ENCODE measurements around the gene PDS5A. TPM values are rescaled to one million over a fixed set of nuclear protein-coding genes. Genes with fewer than 3 reads are reported as not detected.

Gene PDS5A
- total RNA-seq, 1 experiment from 2014 or later = 96.6 TPM

DNA sequence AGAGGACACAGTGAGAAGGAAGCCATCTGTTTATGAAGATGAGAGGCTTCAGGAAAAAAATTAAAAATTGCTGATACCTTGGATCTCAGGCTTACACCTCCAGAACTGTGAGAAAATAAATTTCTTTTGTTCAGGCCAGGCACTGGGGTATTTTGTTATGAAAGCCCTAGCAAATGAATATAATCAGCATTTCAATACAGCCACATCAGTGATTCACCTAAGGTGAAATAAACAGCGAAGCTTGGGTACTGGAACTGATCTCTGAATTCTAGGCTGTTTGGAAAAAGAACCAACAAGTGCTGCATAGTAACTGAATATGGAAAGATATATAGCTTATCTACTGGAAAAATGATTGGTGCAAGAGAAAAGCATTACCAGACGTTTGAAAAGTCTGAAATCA lies 88.5 kb downstream of the PDS5A start:
- H3K4me1 ChIP-seq (ENCODE audit: low read length) = no peaks in the 10 kb centered on the region
- peaks cover 30% of the 10 kb centered on the region for H3K36me3 ChIP-seq (ENCODE audit: insufficient read depth, low read length)
- no peak overlapping the region for H2AFZ ChIP-seq (ENCODE audit: low read length)
- no peak overlapping the region for H3K27ac ChIP-seq (ENCODE audit: low read length)
- no peaks in the 10 kb centered on the region for H4K20me1 ChIP-seq (ENCODE audit: insufficient read depth, low read depth, low read length)
- H3K9ac ChIP-seq (ENCODE audit: low read length) = no peak overlapping the region
- H3K9me3 ChIP-seq (ENCODE audit: low read length) = no peaks in the 10 kb centered on the region
- no peaks in the 10 kb centered on the region for H3K27me3 ChIP-seq (ENCODE audit: low read length)
- DNase-seq = no peak
- no peak overlapping the region for H3K4me3 ChIP-seq (ENCODE audit: low read length)
- H3K79me2 ChIP-seq (ENCODE audit: low read length) = peaks cover 4% of the 10 kb centered on the region; the same call in 1 of the 2 replicates
- H3K4me2 ChIP-seq (ENCODE audit: low read depth, low read length, poor library complexity, severe bottlenecking) = no peak overlapping the region
- H3K9me2 ChIP-seq (replicated peaks; ENCODE audit: insufficient read depth, low read length) = no peaks in the 10 kb centered on the region

DNA sequence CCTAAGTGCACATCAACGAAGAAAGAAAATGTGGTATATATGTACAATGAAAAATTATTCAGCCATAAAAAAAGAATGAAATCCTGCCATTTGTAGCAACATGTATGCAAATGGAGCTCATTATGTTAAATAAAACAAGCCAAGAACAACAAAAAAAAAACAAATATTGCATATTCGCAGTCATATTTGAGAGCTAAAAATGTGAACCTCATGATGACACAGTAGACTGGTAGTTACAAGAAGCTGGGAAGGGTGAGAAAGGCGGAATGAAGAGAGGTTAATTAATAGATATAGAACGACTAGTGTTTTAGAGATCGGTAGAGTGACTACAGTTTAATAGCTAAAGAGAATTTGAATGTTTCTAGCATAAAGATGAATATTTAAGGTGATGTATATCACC lies 89.2 kb downstream of the PDS5A start:
- Histone ChIP-seq H3K4me1 (ENCODE audit: low read length) (no peaks in the 10 kb centered on the region), H3K79me2 (ENCODE audit: low read length) (peaks cover 4% of the 10 kb centered on the region; the same call in 1 of the 2 replicates)

GRCh38 chr4:39883646-39884045 lies 94.1 kb downstream of the PDS5A start:
- Histone ChIP-seq H3K9ac (ENCODE audit: low read length) (no peak overlapping the region), H3K36me3 (ENCODE audit: insufficient read depth, low read length) (peaks cover 32% of the 10 kb centered on the region; the same call in 1 of the 2 replicates)

More for the DNA sequence above, 89.2 kb downstream of the PDS5A start:
- H3K36me3 ChIP-seq (ENCODE audit: insufficient read depth, low read length) = peaks cover 30% of the 10 kb centered on the region
- no peak for DNase-seq
- no peak overlapping the region for H3K9ac ChIP-seq (ENCODE audit: low read length)
- H3K27ac ChIP-seq (ENCODE audit: low read length) = no peak overlapping the region
- no peak overlapping the region for H2AFZ ChIP-seq (ENCODE audit: low read length)
- H3K9me2 ChIP-seq (replicated peaks; ENCODE audit: insufficient read depth, low read length) = no peaks in the 10 kb centered on the region
- H3K27me3 ChIP-seq (ENCODE audit: low read length) = no peaks in the 10 kb centered on the region
- no peaks in the 10 kb centered on the region for H3K9me3 ChIP-seq (ENCODE audit: low read length)
- H3K4me2 ChIP-seq (ENCODE audit: low read depth, low read length, poor library complexity, severe bottlenecking) = no peak overlapping the region
- H3K4me3 ChIP-seq (ENCODE audit: low read length) = no peak overlapping the region
- H4K20me1 ChIP-seq (ENCODE audit: insufficient read depth, low read depth, low read length) = no peaks in the 10 kb centered on the region

DNA sequence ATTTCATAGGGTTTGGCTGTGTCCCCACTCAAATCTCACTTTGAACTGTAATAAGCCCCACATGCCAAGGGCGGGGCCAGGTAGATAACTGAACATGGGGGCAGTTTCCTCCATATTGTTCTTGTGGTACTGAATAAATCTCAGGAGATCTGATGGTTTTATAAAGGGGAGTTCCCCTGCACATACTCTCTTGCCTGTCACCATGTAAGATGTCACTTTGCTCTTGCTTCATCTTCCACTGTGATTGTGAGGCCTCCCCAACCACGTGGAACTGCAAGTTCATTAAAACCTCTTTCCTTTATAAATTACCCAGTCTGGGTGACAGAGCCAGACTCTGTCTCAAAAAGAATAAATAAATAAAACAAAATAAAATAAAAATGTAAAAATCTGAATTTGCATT lies 95.9 kb downstream of the PDS5A start:
- Histone ChIP-seq H3K4me1 (ENCODE audit: low read length) (no peaks in the 10 kb centered on the region), H3K79me2 (ENCODE audit: low read length) (no peaks in the 10 kb centered on the region; the same call in 1 of the 2 replicates), H3K27me3 (ENCODE audit: low read length) (no peaks in the 10 kb centered on the region), H2AFZ (ENCODE audit: low read length) (no peak overlapping the region), H3K4me3 (ENCODE audit: low read length) (no peak overlapping the region), H3K9me3 (ENCODE audit: low read length) (no peaks in the 10 kb centered on the region), H3K4me2 (ENCODE audit: low read depth, low read length, poor library complexity, severe bottlenecking) (no peak overlapping the region), H3K9me2 (replicated peaks; ENCODE audit: insufficient read depth, low read length) (no peaks in the 10 kb centered on the region), H4K20me1 (ENCODE audit: insufficient read depth, low read depth, low read length) (no peaks in the 10 kb centered on the region), H3K36me3 (ENCODE audit: insufficient read depth, low read length) (peaks cover 22% of the 10 kb centered on the region; the same call in 1 of the 2 replicates), H3K27ac (ENCODE audit: low read length) (no peak overlapping the region), H3K9ac (ENCODE audit: low read length) (no peak overlapping the region)
- no peak for DNase-seq

More at GRCh38 chr4:39883646-39884045, 94.1 kb downstream of the PDS5A start:
- H3K4me1 ChIP-seq (ENCODE audit: low read length) = no peaks in the 10 kb centered on the region
- H4K20me1 ChIP-seq (ENCODE audit: insufficient read depth, low read depth, low read length) = no peaks in the 10 kb centered on the region
- H3K4me3 ChIP-seq (ENCODE audit: low read length) = no peak overlapping the region
- H3K79me2 ChIP-seq (ENCODE audit: low read length) = no peaks in the 10 kb centered on the region; the same call in 1 of the 2 replicates
- no peak overlapping the region for H2AFZ ChIP-seq (ENCODE audit: low read length)
- H3K9me3 ChIP-seq (ENCODE audit: low read length) = no peaks in the 10 kb centered on the region
- H3K9me2 ChIP-seq (replicated peaks; ENCODE audit: insufficient read depth, low read length) = no peaks in the 10 kb centered on the region
- no peak overlapping the region for H3K27ac ChIP-seq (ENCODE audit: low read length)
- no peak overlapping the region for H3K4me2 ChIP-seq (ENCODE audit: low read depth, low read length, poor library complexity, severe bottlenecking)
- no peaks in the 10 kb centered on the region for H3K27me3 ChIP-seq (ENCODE audit: low read length)
- no peak for DNase-seq

DNA sequence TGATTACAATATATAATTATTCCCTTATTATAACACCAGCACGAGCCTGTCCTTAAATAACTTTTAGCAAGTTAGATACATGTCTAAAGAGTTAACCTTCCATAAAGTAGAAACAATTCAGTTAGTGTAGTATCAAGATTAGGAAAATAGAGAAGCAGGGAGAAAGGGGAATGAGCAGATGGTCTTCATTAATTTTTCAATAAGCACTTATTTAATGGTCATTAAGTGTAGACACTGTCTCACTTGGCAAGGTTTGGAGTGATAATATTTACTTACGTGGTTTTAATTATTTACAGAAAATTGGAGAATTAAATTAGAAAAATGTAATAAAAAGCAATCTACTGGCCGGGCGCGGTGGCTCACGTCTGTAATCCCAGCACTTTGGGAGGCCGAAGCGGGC lies 99.7 kb downstream of the PDS5A start:
- Histone ChIP-seq H3K79me2 (ENCODE audit: low read length) (peaks cover 17% of the 10 kb centered on the region; the same call in 1 of the 2 replicates), H4K20me1 (ENCODE audit: insufficient read depth, low read depth, low read length) (no peaks in the 10 kb centered on the region), H2AFZ (ENCODE audit: low read length) (no peak overlapping the region), H3K9me3 (ENCODE audit: low read length) (no peaks in the 10 kb centered on the region), H3K9me2 (replicated peaks; ENCODE audit: insufficient read depth, low read length) (no peaks in the 10 kb centered on the region), H3K27me3 (ENCODE audit: low read length) (no peaks in the 10 kb centered on the region), H3K4me1 (ENCODE audit: low read length) (no peaks in the 10 kb centered on the region), H3K36me3 (ENCODE audit: insufficient read depth, low read length) (peaks cover 51% of the 10 kb centered on the region; the same call in 1 of the 2 replicates), H3K4me2 (ENCODE audit: low read depth, low read length, poor library complexity, severe bottlenecking) (no peak overlapping the region), H3K4me3 (ENCODE audit: low read length) (no peak overlapping the region), H3K27ac (ENCODE audit: low read length) (no peak overlapping the region), H3K9ac (ENCODE audit: low read length) (no peak overlapping the region)
- no peak for DNase-seq

DNA sequence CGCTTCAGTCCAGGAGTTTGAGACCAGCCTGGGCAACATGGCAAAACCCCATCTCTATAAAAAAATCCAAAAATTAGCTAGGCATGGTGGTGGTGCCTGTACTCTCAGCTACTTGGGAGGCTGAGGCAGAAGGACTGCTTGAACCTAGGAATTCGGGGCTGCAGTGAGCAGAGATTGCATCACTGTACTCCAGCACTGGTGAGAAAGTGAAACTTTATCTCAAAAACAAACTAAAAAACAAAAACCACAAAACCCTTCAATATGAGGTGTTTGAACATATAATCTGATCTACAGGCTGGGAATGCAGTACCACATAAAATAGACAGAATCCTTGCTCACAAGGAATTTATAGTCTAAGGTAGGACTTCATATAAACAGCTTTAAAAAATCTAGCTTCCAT lies 103.9 kb downstream of the PDS5A start:
- Histone ChIP-seq H3K4me3 (ENCODE audit: low read length) (no peak overlapping the region), H3K27ac (ENCODE audit: low read length) (no peak overlapping the region), H2AFZ (ENCODE audit: low read length) (no peak overlapping the region), H3K4me1 (ENCODE audit: low read length) (no peaks in the 10 kb centered on the region), H3K4me2 (ENCODE audit: low read depth, low read length, poor library complexity, severe bottlenecking) (no peak overlapping the region), H4K20me1 (ENCODE audit: insufficient read depth, low read depth, low read length) (no peaks in the 10 kb centered on the region), H3K9me3 (ENCODE audit: low read length) (no peaks in the 10 kb centered on the region), H3K9ac (ENCODE audit: low read length) (no peak overlapping the region), H3K36me3 (ENCODE audit: insufficient read depth, low read length) (peaks cover 59% of the 10 kb centered on the region; the same call in 1 of the 2 replicates), H3K27me3 (ENCODE audit: low read length) (no peaks in the 10 kb centered on the region), H3K9me2 (replicated peaks; ENCODE audit: insufficient read depth, low read length) (no peaks in the 10 kb centered on the region), H3K79me2 (ENCODE audit: low read length) (peaks cover 29% of the 10 kb centered on the region; the same call in 1 of the 2 replicates)
- DNase-seq = no peak

- peaks cover 19% of the 10 kb centered on the region; the same call in 1 of the 2 replicates for H3K36me3 ChIP-seq (ENCODE audit: insufficient read depth, low read length)
Measured at GRCh38 chr4:39865280-39865679, 112.4 kb downstream of the PDS5A start.

DNA sequence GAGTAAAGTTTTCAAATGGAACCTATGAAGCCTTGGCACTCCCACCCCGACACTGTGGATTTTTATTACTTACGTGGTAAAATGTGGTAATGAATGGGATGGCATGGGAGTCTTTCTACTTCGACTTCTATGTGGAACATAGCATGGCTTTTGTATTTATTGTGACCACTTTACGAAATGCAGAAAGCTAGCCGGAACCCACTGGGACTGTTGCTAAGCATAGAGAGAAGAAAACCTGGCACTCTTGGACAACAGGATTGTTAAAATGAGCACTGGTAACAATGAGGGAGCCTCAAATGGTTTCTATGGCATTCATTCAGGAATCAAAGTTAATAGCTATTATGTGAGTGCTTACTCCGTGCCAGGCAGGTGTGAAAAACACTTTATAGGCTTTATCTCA lies 113.3 kb downstream of the PDS5A start:
- Histone ChIP-seq H3K36me3 (ENCODE audit: insufficient read depth, low read length) (peaks cover 23% of the 10 kb centered on the region; the same call in 1 of the 2 replicates), H2AFZ (ENCODE audit: low read length) (no peak overlapping the region), H4K20me1 (ENCODE audit: insufficient read depth, low read depth, low read length) (no peaks in the 10 kb centered on the region), H3K4me3 (ENCODE audit: low read length) (no peak overlapping the region), H3K27me3 (ENCODE audit: low read length) (no peaks in the 10 kb centered on the region), H3K9ac (ENCODE audit: low read length) (no peak overlapping the region), H3K4me2 (ENCODE audit: low read depth, low read length, poor library complexity, severe bottlenecking) (no peak overlapping the region), H3K9me3 (ENCODE audit: low read length) (no peaks in the 10 kb centered on the region), H3K9me2 (replicated peaks; ENCODE audit: insufficient read depth, low read length) (no peaks in the 10 kb centered on the region), H3K79me2 (ENCODE audit: low read length) (peaks cover 5% of the 10 kb centered on the region; the same call in 1 of the 2 replicates), H3K4me1 (ENCODE audit: low read length) (no peaks in the 10 kb centered on the region), H3K27ac (ENCODE audit: low read length) (no peak overlapping the region)
- DNase-seq = no peak

More at GRCh38 chr4:39865280-39865679, 112.4 kb downstream of the PDS5A start:
- Histone ChIP-seq H3K4me2 (ENCODE audit: low read depth, low read length, poor library complexity, severe bottlenecking) (no peak overlapping the region), H3K27ac (ENCODE audit: low read length) (no peak overlapping the region), H3K4me3 (ENCODE audit: low read length) (no peak overlapping the region), H2AFZ (ENCODE audit: low read length) (no peak overlapping the region), H3K9ac (ENCODE audit: low read length) (no peak overlapping the region), H3K27me3 (ENCODE audit: low read length) (no peaks in the 10 kb centered on the region), H3K9me2 (replicated peaks; ENCODE audit: insufficient read depth, low read length) (no peaks in the 10 kb centered on the region), H3K79me2 (ENCODE audit: low read length) (0 out of 2 replicates have a peak, but pooled peaks cover 3% of the 10 kb centered on the region), H3K4me1 (ENCODE audit: low read length) (no peaks in the 10 kb centered on the region), H3K9me3 (ENCODE audit: low read length) (no peaks in the 10 kb centered on the region), H4K20me1 (ENCODE audit: insufficient read depth, low read depth, low read length) (no peaks in the 10 kb centered on the region)
- DNase-seq = no peak

All from Karpas-422 (cell line).